GM18499 (cell line): ENCODE data around the gene FBXL22.

Source experiments
- ATAC-seq: cut with Tn5 transposase; IDR thresholded peaks from one replicate; pipeline ENCODE4 v1.9.1; 2021; ENCODE audit warnings: moderate number of reproducible peaks; ENCODE audit not compliant: insufficient read depth, unreplicated experiment

FBXL22 gene

DNA sequence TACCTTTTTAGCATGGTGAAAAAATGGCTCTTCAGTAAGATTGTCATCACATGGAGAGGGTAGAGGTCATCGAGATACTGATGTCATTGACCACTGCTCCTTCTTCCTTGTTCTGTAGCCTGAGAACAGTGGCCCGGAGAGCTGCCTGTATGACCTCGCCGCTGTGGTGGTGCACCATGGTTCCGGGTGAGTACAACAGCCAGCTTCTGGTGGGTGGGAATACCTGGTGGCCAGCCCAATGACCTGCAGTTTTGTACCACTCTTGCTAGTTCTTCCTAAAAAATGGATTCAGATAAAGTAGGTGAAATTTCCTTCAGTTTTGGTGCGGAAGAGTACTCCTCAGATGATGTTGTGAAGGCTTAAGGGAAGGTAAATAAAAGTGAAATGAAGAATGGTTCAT, 8.4 kb upstream of the FBXL22 start:
- ATAC-seq, result no peak

GRCh38 chr15:63593705-63594671, 3.2 kb upstream of the FBXL22 start:
- no peak for ATAC-seq

- no peak for ATAC-seq
Observed at GRCh38 chr15:63595065-63595464, 2.1 kb upstream of the FBXL22 start.

GRCh38 chr15:63595688-63596087, 1.5 kb upstream of the FBXL22 start:
- no peak for ATAC-seq

GRCh38 chr15:63596676-63597037, 530 bp upstream of the FBXL22 start:
- no peak for ATAC-seq

GRCh38 chr15:63597821-63598220, 634 bp downstream of the FBXL22 start:
- no peak for ATAC-seq

GRCh38 chr15:63598473-63599400, 1.6 kb downstream of the FBXL22 start:
- ATAC-seq, result no peak

DNA sequence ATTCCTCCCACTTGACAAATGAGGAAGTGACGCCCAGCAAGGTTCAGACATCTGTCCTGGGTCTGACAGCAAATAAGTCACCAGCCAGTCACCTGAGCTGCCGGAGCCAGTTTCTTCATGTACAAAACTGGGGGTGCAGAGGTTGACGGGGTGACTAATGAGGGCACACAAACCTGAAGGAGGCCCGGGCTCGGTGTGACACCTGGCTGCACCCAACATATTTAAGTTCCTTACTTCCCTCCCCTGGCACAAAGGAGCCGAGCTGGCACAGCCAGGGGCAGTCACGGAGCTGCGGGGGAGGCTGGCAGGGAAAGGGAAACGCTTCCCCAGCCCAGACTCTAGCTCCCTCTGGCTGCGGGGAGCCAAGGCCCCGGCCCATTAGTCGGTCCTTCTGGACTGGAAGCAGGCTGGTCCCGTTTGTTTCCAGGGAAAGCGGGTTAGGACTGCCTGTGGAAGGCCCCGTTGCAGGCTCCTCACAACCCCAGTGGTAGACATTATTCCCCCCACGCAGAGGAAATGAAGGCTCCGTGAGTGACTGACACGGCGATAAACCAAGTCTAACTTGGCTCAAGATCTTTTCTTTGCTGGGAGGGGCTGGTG, 2.3 kb downstream of the FBXL22 start:
- ATAC-seq, result no peak

DNA sequence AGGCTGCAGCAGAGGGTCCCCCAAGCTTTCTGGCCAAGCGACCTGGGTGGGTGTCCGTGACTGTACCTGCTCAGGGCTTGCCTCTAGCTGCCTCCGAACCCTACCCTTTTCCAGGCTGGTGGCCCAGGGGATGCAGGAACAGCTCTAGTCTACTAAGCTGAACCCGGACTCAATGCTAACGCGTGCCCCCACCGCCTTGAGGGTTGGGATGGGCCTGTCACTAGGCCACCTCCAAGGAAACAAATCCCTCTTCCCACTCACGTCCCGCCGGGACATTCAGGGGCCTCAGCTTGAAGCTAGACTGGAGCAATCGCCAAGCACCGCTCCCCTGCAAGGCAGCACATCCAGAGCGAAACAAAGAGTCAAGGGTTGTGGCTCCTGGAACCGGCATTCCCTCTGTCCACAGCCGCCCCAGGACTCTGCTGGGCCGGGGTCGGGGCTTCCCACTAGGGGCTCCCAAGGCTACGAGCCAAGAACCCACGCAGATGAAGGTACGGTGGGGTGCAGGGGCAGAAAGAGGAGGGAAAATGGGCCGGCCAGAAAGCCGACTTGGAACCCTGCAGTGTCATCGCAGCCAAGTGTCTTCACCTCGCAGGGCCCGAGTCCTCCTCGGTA, 2.9 kb downstream of the FBXL22 start:
- no peak for ATAC-seq

DNA sequence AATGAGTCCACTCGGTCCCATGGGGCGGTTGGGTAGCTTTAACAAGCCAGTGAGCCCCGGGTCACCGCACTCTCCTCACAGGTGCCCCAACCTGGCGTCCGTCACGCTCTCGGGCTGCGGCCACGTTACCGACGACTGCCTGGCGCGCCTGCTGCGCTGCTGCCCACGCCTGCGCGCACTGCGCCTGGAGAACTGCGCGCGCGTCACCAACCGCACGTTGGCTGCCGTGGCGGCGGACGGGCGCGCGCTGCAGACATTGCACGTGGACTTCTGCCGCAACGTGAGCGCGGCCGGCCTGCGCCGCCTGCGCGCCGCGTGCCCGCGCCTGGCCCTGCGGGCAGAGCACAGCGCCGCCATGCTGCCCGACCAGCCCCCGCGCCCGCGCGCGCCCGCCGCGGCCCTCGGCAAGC, 3.4 kb downstream of the FBXL22 start:
- ATAC-seq, result peak; percentile 36

GRCh38 chr15:63601026-63601703, 4.0 kb downstream of the FBXL22 start:
- peak; percentile 5 for ATAC-seq

DNA sequence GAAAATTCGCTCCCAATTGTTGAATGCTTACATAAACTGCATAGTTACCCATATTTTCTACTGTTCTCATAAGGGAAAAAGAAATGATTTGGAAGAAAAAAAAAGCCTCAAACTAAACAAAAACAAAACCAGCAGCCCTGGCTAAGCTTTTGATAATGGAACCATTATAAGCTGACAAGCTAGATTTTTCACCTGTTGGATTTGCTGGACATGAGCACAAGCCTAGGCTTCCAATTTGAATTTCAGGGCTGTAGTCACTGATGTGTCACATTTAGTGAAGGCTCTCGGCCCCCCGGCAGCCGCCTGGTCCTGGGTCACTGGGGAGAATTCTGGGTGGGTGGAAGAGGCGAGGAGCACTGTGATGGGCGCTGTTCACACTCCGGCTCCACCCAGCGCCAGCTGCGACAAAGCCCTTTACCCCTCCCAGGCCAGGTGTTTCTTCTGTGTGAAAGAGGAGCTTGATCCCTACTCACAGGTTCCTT, 4.6 kb downstream of the FBXL22 start:
- ATAC-seq, result no peak

DNA sequence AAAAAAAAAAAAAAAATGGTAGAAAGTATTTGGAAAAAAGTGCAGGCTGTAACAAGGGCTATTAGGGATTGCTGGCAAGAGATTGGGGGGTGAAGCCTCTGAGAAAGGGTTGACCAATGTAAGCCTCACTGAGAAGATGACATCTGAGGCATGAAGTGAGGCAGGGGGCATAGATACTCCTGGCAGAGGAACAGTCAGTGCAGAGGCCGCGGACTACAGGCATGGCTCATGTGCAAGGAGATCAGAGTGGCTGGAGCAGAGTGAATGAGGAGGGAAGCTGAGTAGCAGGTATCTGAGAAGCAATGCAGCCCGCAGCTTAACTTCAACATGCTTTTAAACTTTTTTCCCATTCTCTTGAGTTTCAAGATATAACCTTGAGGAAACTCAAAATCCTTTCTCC, 5.4 kb downstream of the FBXL22 start:
- ATAC-seq, result no peak

DNA sequence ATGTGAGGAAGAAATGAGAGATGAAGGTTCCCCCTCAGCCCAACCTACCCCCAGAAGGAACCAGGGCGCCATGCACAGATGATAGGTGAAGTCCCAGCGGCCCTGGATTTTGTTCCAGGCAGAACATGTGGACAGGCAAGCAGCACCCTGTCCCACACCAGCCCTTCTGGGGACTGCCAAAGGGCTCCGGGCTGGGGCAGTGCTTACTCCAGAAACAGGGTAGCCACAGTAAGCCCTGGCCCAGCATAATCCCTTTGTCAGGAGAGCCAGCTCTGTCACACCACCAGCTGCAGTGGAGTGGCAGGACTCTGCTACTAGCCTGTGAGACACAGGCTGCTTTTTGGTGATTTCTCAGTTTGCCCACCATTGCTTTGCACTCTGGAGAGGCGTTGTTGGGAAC, 6.3 kb downstream of the FBXL22 start:
- no peak for ATAC-seq

GRCh38 chr15:63604281-63604680, 7.1 kb downstream of the FBXL22 start:
- no peak for ATAC-seq

DNA sequence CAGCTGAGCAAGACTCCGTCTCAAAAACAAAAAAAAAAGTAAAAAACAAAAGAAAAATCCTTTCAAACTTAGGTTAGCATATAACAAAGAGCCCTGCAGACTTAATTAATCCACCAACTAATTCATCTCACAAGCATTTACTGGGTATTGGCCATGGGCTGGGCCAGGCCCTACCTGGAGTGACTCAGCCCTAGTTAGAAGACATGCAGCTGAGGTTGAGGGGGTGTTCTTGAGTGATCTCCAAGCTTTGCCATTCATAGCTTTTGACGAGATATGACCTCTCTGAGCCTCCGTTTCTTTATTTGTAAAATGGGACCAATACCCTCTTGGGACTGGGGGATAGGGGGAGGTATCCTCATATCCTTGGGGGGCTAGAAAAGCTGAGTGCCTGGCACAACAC, 7.8 kb downstream of the FBXL22 start:
- no peak for ATAC-seq

- no peak for ATAC-seq
Observed at GRCh38 chr15:63605816-63606215, 8.6 kb downstream of the FBXL22 start.

- no peak for ATAC-seq
Observed at GRCh38 chr15:63606308-63606707, 9.1 kb downstream of the FBXL22 start.

- no peak for ATAC-seq
Observed at GRCh38 chr15:63608989-63609388, 11.8 kb downstream of the FBXL22 start.

DNA sequence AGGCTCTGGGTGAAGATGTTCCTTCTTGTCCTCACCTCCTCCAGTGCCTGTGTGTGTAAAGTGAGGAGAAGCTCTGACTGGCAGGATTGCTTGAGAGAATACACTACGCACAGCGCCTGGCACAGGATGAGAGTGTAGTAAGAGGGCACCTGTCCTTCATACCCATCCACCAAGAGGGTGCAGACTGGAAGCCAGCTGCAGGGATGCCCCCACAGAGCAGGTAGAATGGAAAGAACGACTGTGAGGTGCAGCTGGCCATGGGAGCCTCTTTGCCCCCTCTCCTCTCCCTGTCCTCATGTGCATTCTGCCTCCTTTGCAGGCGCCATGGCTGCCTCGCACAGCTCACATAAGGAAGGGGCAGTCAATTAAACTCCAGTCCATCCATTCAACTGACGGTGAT, 12.3 kb downstream of the FBXL22 start:
- ATAC-seq, result no peak
